SK-N-SH (cell line): Measurements from ENCODE around the gene C14orf119. TPM values are rescaled to one million over a fixed set of nuclear protein-coding genes. Genes with fewer than 3 reads are reported as not detected.

Experiments
- CTCF ChIA-PET: fragments of 300-600, 350-600 bp; formaldehyde crosslinking; extraction: SDS; loops from one replicate; lab custom pipeline; 2021; lab: Yijun Ruan, JAX
- POLR2A ChIA-PET: fragments of 350-600 bp; sonication (Branson Sonifier 250); formaldehyde crosslinking; extraction: SDS; loops from one replicate; lab custom pipeline; 2020; ENCODE audit warnings: antibody characterized with exemption, inconsistent platforms; lab: Yijun Ruan, JAX
- DNase-seq: peaks from one replicate; pipeline ENCODE4 v3.0.0; 2012
- H2AFZ ChIP-seq: fragments of 200-600 bp; sonication (generic); 2 replicates; pipeline ENCODE4 v1.8.1; 2016; ENCODE audit warnings: antibody characterized with exemption, mild to moderate bottlenecking, low read depth
- H3F3A ChIP-seq: fragments of 200-600 bp; sonication (generic); replicated peaks from 2 replicates; pipeline ENCODE3; 2016; ENCODE audit warnings: antibody characterized with exemption, mild to moderate bottlenecking; ENCODE audit not compliant: insufficient read depth
- H3K27ac ChIP-seq, 2 experiments: fragments of 200-500 bp in 1 of 2; fragments of 200-600 bp in 1 of 2; sonication (Bioruptor generic) in 1 of 2; sonication (generic), shearing (Covaris generic) in 1 of 2; 2 replicates each; pipeline versions ENCODE4 v1.5.1 to v1.6.1; 2014 to 2016; ENCODE audit warnings: low read depth in 2 of 2, inconsistent platforms in 1 of 2, low read length in 1 of 2, mild to moderate bottlenecking in 1 of 2, mixed read lengths in 1 of 2
- H3K27me3 ChIP-seq: fragments of 200-600 bp; sonication (generic), shearing (Covaris generic); 2 replicates; pipeline ENCODE4 v1.6.1; 2016; ENCODE audit warnings: mixed run types; ENCODE audit not compliant: insufficient read depth
- H3K36me3 ChIP-seq, 2 experiments: fragments of 200-500 bp in 1 of 2; fragments of 200-600 bp in 1 of 2; sonication (Bioruptor generic) in 1 of 2; sonication (generic) in 1 of 2; replicated peaks in 1 of 2; 2 replicates each; pipeline versions ENCODE3 to v1.5.1; 2014 to 2016; ENCODE audit warnings: low read length in 1 of 2, mild to moderate bottlenecking in 1 of 2; ENCODE audit not compliant: insufficient read depth in 2 of 2, control insufficient read depth in 1 of 2
- H3K4me1 ChIP-seq, 2 experiments: fragments of 200-500 bp in 1 of 2; fragments of 200-600 bp in 1 of 2; sonication (Bioruptor generic) in 1 of 2; sonication (generic), shearing (Covaris generic) in 1 of 2; 2 replicates each; pipeline versions ENCODE4 v1.5.1 to v1.6.1; 2014 to 2016; ENCODE audit warnings: low read depth in 1 of 2, low read length in 1 of 2, mixed run types in 1 of 2; ENCODE audit not compliant: insufficient read depth in 2 of 2, control insufficient read depth in 1 of 2
- H3K4me2 ChIP-seq: fragments of 200-600 bp; sonication (generic), shearing (Covaris generic); 2 replicates; pipeline ENCODE4 v1.6.1; 2017; ENCODE audit warnings: mixed run types
- H3K4me3 ChIP-seq, 2 experiments: fragments of 200-500 bp in 1 of 2; fragments of 200-600 bp in 1 of 2; sonication (Bioruptor generic) in 1 of 2; sonication (generic), shearing (Covaris generic) in 1 of 2; 2 replicates each; pipeline versions ENCODE4 v1.5.1 to v1.8.1; 2014 to 2016; ENCODE audit warnings: low read depth in 2 of 2, inconsistent platforms in 1 of 2, low read length in 1 of 2, mild to moderate bottlenecking in 1 of 2, mixed read lengths in 1 of 2, moderate library complexity in 1 of 2
- H3K79me2 ChIP-seq: fragments of 200-600 bp; sonication (generic); 2 replicates; pipeline ENCODE4 v1.8.1; 2017; ENCODE audit warnings: mild to moderate bottlenecking; ENCODE audit not compliant: insufficient read depth
- H3K9ac ChIP-seq: fragments of 200-600 bp; sonication (generic); 2 replicates; pipeline ENCODE4 v1.6.1; 2017; ENCODE audit warnings: mixed run types
- H3K9me2 ChIP-seq: fragments of 200-600 bp; sonication (generic); 2 replicates; pipeline ENCODE4 v1.6.1; 2017; ENCODE audit warnings: mixed run types
- H3K9me3 ChIP-seq: fragments of 200-600 bp; sonication (generic); 2 replicates; pipeline ENCODE4 v1.6.1; 2017; ENCODE audit warnings: mixed run types, mild to moderate bottlenecking, moderate library complexity
- H4K20me1 ChIP-seq: fragments of 200-600 bp; sonication (generic); 2 replicates; pipeline ENCODE4 v1.6.1; 2017; ENCODE audit warnings: mild to moderate bottlenecking, mixed run types; ENCODE audit not compliant: insufficient read depth
- CHD2 ChIP-seq: fragments of 150-350 bp; IDR thresholded peaks from 2 replicates; pipeline ENCODE4 v1.6.1; 2018; ENCODE audit warnings: low read length; ENCODE audit not compliant: partially characterized antibody
- ELF1 ChIP-seq: IDR thresholded peaks from 2 replicates; pipeline ENCODE4 v1.4.0; 2012
- EP300 ChIP-seq, 2 experiments: IDR thresholded peaks; 2 replicates each; pipeline versions ENCODE4 v1.4.0 to v1.6.1; 2012; ENCODE audit warnings: borderline replicate concordance in 1 of 2, low read depth in 1 of 2, low read length in 1 of 2
- EZH2phosphoT487 ChIP-seq: fragments of 200-600 bp; sonication (generic); IDR thresholded peaks from 2 replicates; pipeline ENCODE4 v1.6.1; 2017; ENCODE audit warnings: low read depth, mixed run types, mild to moderate bottlenecking, antibody characterized with exemption, moderate library complexity, borderline replicate concordance
- FOSL2 ChIP-seq: IDR thresholded peaks from 2 replicates; pipeline ENCODE4 v1.4.0; 2012; ENCODE audit warnings: low read depth, mild to moderate bottlenecking, moderate library complexity, borderline replicate concordance
- FOXM1 ChIP-seq: IDR thresholded peaks from 2 replicates; pipeline ENCODE4 v1.4.0; 2012; ENCODE audit warnings: low read depth, mild to moderate bottlenecking
- GABPA ChIP-seq: IDR thresholded peaks from 2 replicates; pipeline ENCODE4 v1.4.0; 2012; ENCODE audit warnings: low read depth, mild to moderate bottlenecking
- GATA2 ChIP-seq: sonication (generic); formaldehyde crosslinking; IDR thresholded peaks from 2 replicates; pipeline ENCODE4 v1.5.0; 2020; ENCODE audit warnings: mild to moderate bottlenecking, missing genetic modification reagents
- JUND ChIP-seq: IDR thresholded peaks from 2 replicates; pipeline ENCODE4 v1.4.0; 2012
- MEF2A ChIP-seq: IDR thresholded peaks from 2 replicates; pipeline ENCODE4 v1.4.0; 2012; ENCODE audit warnings: low read depth, borderline replicate concordance
- MXI1 ChIP-seq: IDR thresholded peaks from 2 replicates; pipeline ENCODE4 v1.6.1; 2012; ENCODE audit warnings: mild to moderate bottlenecking, low read depth, low read length, improper control_type of control experiment
- NRF1 ChIP-seq: IDR thresholded peaks from 2 replicates; pipeline ENCODE4 v1.6.1; 2012; ENCODE audit warnings: low read depth, mild to moderate bottlenecking, low read length
- RAD21 ChIP-seq: IDR thresholded peaks from 2 replicates; pipeline ENCODE4 v1.6.1; 2012; ENCODE audit warnings: mild to moderate bottlenecking, low read length
- RFX5 ChIP-seq: IDR thresholded peaks from 2 replicates; pipeline ENCODE4 v1.6.1; 2012; ENCODE audit warnings: mild to moderate bottlenecking, improper control_type of control experiment, low read length
- RXRA ChIP-seq: IDR thresholded peaks from 2 replicates; pipeline ENCODE4 v1.4.0; 2012; ENCODE audit warnings: low read depth, mild to moderate bottlenecking, borderline replicate concordance
- TAF1 ChIP-seq: IDR thresholded peaks from 2 replicates; pipeline ENCODE4 v1.6.1; 2012; ENCODE audit warnings: low read depth, mild to moderate bottlenecking, low read length, moderate library complexity, borderline replicate concordance
- TCF12 ChIP-seq: IDR thresholded peaks from 2 replicates; pipeline ENCODE4 v1.4.0; 2012
- YY1 ChIP-seq: IDR thresholded peaks from 2 replicates; pipeline ENCODE4 v1.4.0; 2012; ENCODE audit warnings: low read depth, mild to moderate bottlenecking
- WGBS: methylation state at CpG from one replicate; pipeline ENCODE4 v1.1.6; 2017; ENCODE audit warnings: low lambda C conversion rate; 5-methylcytosine and 5-hydroxymethylcytosine counted together
- polyA plus RNA-seq, 3 experiments: library from polyadenylated mRNA; depleted of rRNA; stranded (reverse); fragments of >200 nt; gene quantifications; 2 replicates each; pipeline ENCODE4 v1.2.3, GENCODE V29; 2012
- TF ChIP-seq, protein P1 (sequence below): IDR thresholded peaks from 2 replicates; pipeline ENCODE4; 2012
- TF ChIP-seq, protein P2 (sequence below): IDR thresholded peaks from 2 replicates; pipeline ENCODE4 v1.4.0; 2012; ENCODE audit warnings: low read depth
- TF ChIP-seq, protein P3 (sequence below): fragments of 200-600 bp; sonication (generic); IDR thresholded peaks from 2 replicates; pipeline ENCODE4 v1.6.1; 2017; ENCODE audit warnings: antibody characterized with exemption, mild to moderate bottlenecking, moderate library complexity
- TF ChIP-seq, protein P4 (sequence below): IDR thresholded peaks from 2 replicates; pipeline ENCODE4 v1.4.0; 2012; ENCODE audit warnings: low read depth, borderline replicate concordance

The C14orf119 gene
- polyA plus RNA-seq, 1 of the 3 experiments (the other 2 are of a cell fraction) = 55.2 TPM

DNA sequence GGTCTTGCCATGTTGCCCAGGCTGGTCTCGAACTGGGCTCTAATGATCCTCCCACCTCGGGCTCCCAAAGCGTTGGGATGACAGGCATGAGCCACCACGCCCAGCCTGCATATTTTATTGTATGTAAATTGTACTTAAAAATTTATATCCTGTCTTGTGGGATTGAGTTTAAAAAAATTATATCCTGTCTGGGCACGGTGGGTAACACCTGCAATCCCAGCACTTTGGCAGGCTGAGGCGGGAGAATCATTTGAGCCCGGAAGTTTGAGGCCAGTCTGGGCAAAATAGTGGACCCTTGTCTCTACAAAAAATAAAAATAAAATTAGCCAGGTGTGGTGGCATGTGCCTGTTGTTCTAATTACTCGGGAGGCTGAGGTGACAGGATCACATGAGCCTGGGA is 37.7 kb downstream of the C14orf119 start:
- TF ChIP-seq TCF12 (no peak), EZH2phosphoT487 (no peak), RXRA (no peak), TAF1 (no peak), EP300 (IDR thresholded peaks at IDR 0.05; ENCODE audit: borderline replicate concordance in 1 of 2, low read depth in 1 of 2, low read length in 1 of 2) (no peak), MEF2A (no peak), ELF1 (no peak), FOSL2 (no peak), JUND (no peak), GATA2 (CRISPR knock-in tag) (no peak)
- TF ChIP-seq, protein P1, sequence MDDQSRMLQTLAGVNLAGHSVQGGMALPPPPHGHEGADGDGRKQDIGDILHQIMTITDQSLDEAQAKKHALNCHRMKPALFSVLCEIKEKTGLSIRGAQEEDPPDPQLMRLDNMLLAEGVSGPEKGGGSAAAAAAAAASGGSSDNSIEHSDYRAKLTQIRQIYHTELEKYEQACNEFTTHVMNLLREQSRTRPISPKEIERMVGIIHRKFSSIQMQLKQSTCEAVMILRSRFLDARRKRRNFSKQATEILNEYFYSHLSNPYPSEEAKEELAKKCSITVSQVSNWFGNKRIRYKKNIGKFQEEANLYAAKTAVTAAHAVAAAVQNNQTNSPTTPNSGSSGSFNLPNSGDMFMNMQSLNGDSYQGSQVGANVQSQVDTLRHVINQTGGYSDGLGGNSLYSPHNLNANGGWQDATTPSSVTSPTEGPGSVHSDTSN = no peak
- TF ChIP-seq, protein P2, sequence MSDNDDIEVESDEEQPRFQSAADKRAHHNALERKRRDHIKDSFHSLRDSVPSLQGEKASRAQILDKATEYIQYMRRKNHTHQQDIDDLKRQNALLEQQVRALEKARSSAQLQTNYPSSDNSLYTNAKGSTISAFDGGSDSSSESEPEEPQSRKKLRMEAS = no peak
- TF ChIP-seq, protein P3, sequence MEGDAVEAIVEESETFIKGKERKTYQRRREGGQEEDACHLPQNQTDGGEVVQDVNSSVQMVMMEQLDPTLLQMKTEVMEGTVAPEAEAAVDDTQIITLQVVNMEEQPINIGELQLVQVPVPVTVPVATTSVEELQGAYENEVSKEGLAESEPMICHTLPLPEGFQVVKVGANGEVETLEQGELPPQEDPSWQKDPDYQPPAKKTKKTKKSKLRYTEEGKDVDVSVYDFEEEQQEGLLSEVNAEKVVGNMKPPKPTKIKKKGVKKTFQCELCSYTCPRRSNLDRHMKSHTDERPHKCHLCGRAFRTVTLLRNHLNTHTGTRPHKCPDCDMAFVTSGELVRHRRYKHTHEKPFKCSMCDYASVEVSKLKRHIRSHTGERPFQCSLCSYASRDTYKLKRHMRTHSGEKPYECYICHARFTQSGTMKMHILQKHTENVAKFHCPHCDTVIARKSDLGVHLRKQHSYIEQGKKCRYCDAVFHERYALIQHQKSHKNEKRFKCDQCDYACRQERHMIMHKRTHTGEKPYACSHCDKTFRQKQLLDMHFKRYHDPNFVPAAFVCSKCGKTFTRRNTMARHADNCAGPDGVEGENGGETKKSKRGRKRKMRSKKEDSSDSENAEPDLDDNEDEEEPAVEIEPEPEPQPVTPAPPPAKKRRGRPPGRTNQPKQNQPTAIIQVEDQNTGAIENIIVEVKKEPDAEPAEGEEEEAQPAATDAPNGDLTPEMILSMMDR = no peak
- TF ChIP-seq, all 33 proteins: peak for 0
- H4K20me1 ChIP-seq = no peaks in the 10 kb centered on the region
- no peaks in the 10 kb centered on the region for H3K9me2 ChIP-seq

DNA sequence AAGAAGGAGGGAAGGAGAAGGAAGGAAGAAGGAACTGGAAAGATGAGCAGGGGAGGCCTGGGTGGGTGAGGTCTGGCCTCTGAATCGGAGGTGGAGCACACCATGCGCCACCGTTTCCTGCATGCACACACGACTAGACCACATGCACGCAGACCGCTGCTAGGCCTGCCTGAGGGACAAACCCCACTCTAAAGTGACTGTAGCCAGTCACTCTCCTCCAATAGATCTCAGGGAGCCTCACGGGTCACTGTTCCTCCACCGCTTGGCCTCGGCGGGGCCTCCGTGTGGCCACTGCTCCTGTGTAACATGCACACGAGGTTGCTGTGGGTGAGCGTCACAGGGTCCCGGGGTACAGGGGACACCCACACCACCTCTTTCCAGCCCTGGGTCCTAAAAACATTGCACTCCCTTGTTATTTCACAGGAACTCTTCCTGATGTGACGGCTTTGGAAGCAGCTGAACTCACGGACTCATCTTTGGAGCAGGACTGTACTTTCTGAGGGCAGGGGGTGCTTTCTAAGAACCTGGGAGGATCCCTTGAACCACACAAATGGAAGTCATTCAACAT is 41.3 kb downstream of the C14orf119 start:
- Histone ChIP-seq H3K27me3 (no peaks in the 10 kb centered on the region; the same call in 1 of the 2 replicates), H3F3A (no peaks in the 10 kb centered on the region), H3K9ac (no peak overlapping the region), H3K9me3 (no peaks in the 10 kb centered on the region), H3K9me2 (no peaks in the 10 kb centered on the region), H3K4me2 (no peak overlapping the region), H2AFZ (no peak overlapping the region), H3K27ac (no peak overlapping the region), H3K4me1 (no peaks in the 10 kb centered on the region), H3K36me3 (no peaks in the 10 kb centered on the region), H4K20me1 (no peaks in the 10 kb centered on the region), H3K79me2 (no peaks in the 10 kb centered on the region), H3K4me3 (no peak overlapping the region)
- ChIA-PET CTCF (interaction anchor here (0.9 to 3.0 kb wide), 4 partner anchors 9 to 50 kb away, joined by 3 to 14 read pairs (median 4); no protein-coding TSS in a partner anchor), POLR2A (no interaction called here)
- 86% methylated on average over 16 of the region's 16 CpGs for WGBS
- DNase-seq = no peak
- TF ChIP-seq ELF1 = no peak
- TF ChIP-seq TCF12 = no peak
- no peak for TF ChIP-seq MXI1
- no peak for TF ChIP-seq CHD2
- TF ChIP-seq NRF1 = no peak
- TF ChIP-seq EZH2phosphoT487 = no peak
- TF ChIP-seq RXRA = no peak
- TF ChIP-seq, protein P3 = no peak
- TF ChIP-seq, protein P2 = no peak
- no peak for TF ChIP-seq FOXM1
- no peak for TF ChIP-seq EP300 (IDR thresholded peaks at IDR 0.05; ENCODE audit: borderline replicate concordance in 1 of 2, low read depth in 1 of 2, low read length in 1 of 2)
- TF ChIP-seq RAD21 = no peak
- TF ChIP-seq GABPA = no peak
- TF ChIP-seq YY1 = no peak
- TF ChIP-seq RFX5 = no peak
- TF ChIP-seq, protein P4, sequence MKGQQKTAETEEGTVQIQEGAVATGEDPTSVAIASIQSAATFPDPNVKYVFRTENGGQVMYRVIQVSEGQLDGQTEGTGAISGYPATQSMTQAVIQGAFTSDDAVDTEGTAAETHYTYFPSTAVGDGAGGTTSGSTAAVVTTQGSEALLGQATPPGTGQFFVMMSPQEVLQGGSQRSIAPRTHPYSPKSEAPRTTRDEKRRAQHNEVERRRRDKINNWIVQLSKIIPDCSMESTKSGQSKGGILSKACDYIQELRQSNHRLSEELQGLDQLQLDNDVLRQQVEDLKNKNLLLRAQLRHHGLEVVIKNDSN = no peak

More for the DNA sequence above, 37.7 kb downstream of the C14orf119 start:
- Histone ChIP-seq H3K9me3 (no peaks in the 10 kb centered on the region), H3K36me3 (no peaks in the 10 kb centered on the region), H3K4me2 (no peak overlapping the region), H3K4me1 (no peaks in the 10 kb centered on the region), H3F3A (no peaks in the 10 kb centered on the region), H3K27me3 (no peaks in the 10 kb centered on the region), H3K9ac (no peak overlapping the region), H3K4me3 (no peak overlapping the region), H3K27ac (no peak overlapping the region), H3K79me2 (no peaks in the 10 kb centered on the region), H2AFZ (no peak overlapping the region)
- CTCF ChIA-PET = interaction anchor here (0.7 to 0.8 kb wide), 2 partner anchors 55 to 57 kb away, joined by 3 read pairs; no protein-coding TSS in a partner anchor
- WGBS = 45% methylated on average over 8 of the region's 8 CpGs
- POLR2A ChIA-PET = no interaction called here
- DNase-seq = no peak
